ENCODE results near the gene ATR.
"Not testable (repeated sequence)": the region's sequence is repeated elsewhere in the genome, so short reads cannot be mapped to it uniquely, and the experiment has no call there.

Gene ATR

GRCh38 chr3:142595951-142596725, 17.6 kb upstream of the ATR start, which contains the start of gene PLS1:
PLS1 (plus strand) TSS chr3:142596393; CDS start chr3:142664238, 67,845 bp downstream.
- peak; percentile 95 for DNase-seq
- in situ Hi-C loops (cut with MboI; ENCODE audit: low pct_unique_long_range_greater_than_20kb, low sequenced_read_pairs), result loop anchor here (25.0 kb wide), 2 partner anchors 316 to 391 kb away; no protein-coding TSS in a partner anchor

DNA sequence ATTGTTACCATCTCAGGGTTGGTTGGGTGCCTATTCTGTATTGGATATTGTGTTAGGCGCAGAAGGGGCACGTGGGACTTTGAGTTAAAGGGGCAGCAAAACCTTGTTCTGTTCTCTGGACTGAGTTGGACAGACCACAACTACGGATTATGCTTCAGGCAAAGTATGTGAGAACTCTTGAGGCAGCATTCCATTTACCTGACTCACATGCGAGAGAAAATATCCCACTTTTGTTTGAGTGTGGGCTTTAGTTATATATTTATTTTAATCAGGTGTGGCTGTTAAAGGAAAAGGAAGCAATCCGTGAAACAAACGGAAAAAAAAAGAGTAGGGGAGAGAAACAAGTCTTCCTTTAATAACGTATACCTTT, 17.0 kb upstream of the ATR start:
- in situ Hi-C loops (cut with MboI; ENCODE audit: low pct_unique_long_range_greater_than_20kb, low sequenced_read_pairs), result loop anchor here (25.0 kb wide), 2 partner anchors 317 to 392 kb away; no protein-coding TSS in a partner anchor
- DNase-seq, result no peak

DNA sequence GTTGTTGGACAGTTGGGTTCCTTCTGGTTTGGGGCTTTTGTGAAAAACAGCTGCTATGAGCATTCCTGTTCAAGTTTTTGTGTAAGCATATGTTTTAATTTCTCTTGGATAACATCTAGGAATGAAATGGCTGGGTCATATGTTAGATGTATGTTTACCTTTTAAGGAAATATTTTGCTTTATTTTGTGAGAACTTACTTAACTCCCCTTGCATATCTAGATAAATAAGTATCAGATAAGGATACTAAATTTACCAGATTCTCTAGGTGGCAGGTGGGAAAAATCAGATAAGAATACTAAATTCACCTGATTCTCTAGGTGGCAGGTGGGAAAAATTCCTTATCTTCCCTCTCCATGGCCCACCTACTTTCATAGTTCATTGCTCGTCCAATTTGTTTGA, 16.6 kb upstream of the ATR start:
- in situ Hi-C loops (cut with MboI; ENCODE audit: low pct_unique_long_range_greater_than_20kb, low sequenced_read_pairs), result loop anchor here (25.0 kb wide), 2 partner anchors 317 to 392 kb away; no protein-coding TSS in a partner anchor
- no peak for DNase-seq

- DNase-seq, result not testable (repeated sequence)
- in situ Hi-C loops (cut with MboI; ENCODE audit: low pct_unique_long_range_greater_than_20kb, low sequenced_read_pairs), result loop anchor here (25.0 kb wide), 2 partner anchors 320 to 395 kb away; no protein-coding TSS in a partner anchor
These were observed 13.7 kb upstream of the ATR start for GRCh38 chr3:142592268-142592667.

DNA sequence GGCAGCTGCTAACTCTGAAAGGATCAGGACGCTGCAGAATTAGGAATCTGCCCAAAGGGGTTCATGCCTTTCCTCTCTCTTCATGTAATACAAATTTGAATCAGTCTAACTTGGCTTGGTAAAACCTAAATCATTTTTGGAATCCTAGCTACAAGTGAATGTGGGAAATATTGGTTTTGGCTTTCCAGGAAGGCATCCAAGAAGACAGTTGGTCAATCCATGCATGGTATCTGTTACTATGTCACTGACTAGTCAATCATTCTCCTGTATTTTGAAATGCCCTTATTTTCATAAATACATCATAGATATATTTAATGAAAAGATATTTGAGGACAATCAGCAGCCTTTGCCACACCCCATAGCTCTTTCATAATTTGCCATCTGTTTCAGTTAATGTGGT, 10.2 kb upstream of the ATR start:
- in situ Hi-C loops (cut with MboI; ENCODE audit: low pct_unique_long_range_greater_than_20kb, low sequenced_read_pairs), result loop anchor here (25.0 kb wide), 2 partner anchors 324 to 399 kb away; no protein-coding TSS in a partner anchor
- DNase-seq, result no peak

DNA sequence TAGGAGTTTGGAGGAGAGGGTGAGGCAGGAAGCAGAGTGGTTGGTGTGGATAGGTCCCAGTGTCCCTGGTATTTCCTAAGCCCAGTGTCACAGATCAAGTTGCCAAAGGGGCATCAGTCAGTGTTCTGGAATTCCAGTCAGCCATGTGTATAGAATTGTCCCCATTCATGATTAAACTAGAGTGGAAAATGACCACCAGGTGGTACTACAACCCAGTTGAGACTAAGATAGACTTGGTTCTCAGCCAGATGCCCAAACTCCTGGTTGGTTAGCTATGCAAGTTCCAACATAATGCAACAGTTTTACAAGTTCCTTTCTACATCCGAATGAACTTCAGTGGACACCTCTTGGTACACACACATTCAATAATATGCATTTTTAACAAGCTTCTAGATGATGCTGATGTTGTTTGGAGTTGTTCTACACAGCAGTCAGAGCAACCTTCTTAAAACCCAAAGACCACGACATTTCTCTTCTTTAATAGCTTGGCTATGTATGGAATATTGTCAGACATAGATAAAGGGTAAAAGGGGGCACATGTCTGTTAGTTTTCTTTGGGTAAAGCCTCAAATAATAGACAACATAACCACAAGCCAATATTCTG, 8.4 kb upstream of the ATR start:
- peak; percentile 76 for DNase-seq
- in situ Hi-C loops (cut with MboI; ENCODE audit: low pct_unique_long_range_greater_than_20kb, low sequenced_read_pairs), result loop anchor here (25.0 kb wide), 2 partner anchors 325 to 400 kb away; no protein-coding TSS in a partner anchor

DNA sequence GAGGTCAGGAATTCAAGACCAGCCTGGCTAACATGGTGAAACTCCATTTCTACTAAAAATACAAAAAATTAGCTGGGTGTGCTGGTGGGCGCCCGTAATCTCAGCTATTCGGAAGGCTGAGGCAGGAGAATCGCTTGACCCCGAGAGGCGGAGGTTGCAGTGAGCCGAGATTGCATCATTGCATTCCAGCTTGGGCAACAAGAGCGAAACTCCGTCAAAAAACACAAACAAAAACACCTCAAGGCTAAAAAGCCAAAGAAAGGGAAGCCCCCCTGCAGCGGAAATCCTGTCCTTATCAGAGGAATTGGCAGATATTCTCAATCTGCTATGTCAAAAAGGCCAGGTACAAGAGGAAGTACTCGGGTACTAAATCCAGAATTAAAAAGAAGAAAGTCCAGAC, 2.5 kb upstream of the ATR start:
- DNase-seq, result not testable (repeated sequence)
- in situ Hi-C loops (cut with MboI; ENCODE audit: low pct_unique_long_range_greater_than_20kb, low sequenced_read_pairs), result loop anchor here (25.0 kb wide), 2 partner anchors 331 to 406 kb away; no protein-coding TSS in a partner anchor

DNA sequence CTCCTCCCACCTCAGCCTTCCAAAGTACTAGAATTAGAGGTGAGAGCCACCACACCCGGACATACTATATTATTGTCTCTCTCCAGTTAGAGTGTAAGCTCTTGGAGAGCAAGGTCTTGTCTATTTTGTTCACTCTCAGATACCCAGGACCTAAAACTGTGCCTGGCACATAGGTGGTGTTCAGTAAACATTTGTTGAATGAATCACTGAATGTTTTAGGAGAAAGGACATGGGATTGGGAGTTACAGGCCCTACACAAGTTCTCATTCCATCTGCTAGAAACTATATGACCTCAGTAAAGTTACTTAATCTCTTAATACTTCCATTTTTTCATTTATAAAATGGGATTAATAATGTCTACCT, 1.5 kb upstream of the ATR start:
- in situ Hi-C loops (cut with MboI; ENCODE audit: low pct_unique_long_range_greater_than_20kb, low sequenced_read_pairs), result loop anchor here (25.0 kb wide), 2 partner anchors 332 to 407 kb away; no protein-coding TSS in a partner anchor
- DNase-seq, result no peak

GRCh38 chr3:142577696-142578328, 721 bp downstream of the ATR start:
- peak; percentile 15 for DNase-seq
- in situ Hi-C loops (cut with MboI; ENCODE audit: low pct_unique_long_range_greater_than_20kb, low sequenced_read_pairs), result loop anchor here (25.0 kb wide), 2 partner anchors 334 to 409 kb away; no protein-coding TSS in a partner anchor

GRCh38 chr3:142576792-142577191, 1.7 kb downstream of the ATR start:
- in situ Hi-C loops (cut with MboI; ENCODE audit: low pct_unique_long_range_greater_than_20kb, low sequenced_read_pairs), result loop anchor here (25.0 kb wide), 2 partner anchors 336 to 411 kb away; no protein-coding TSS in a partner anchor
- no peak for DNase-seq

DNA sequence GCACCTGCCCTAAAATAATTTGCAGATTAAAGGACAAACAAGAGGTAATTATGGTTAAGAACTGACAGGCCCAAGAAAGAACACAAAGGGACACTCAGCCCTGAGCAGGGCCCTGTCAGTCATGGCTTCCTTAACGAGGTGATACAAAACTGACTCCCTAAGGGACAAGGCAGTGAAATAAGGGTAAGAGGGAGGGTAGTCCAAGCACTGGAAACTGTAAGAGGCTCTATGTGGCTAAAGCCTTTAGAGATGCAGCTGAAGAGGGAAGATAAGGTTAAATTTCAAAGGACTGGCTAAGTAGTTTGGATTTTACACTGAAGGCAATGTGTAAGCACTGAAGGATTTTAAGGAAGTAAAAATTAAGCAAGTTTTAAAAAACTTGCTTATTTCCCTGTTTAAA, 3.9 kb downstream of the ATR start:
- peak; percentile 45 for DNase-seq
- in situ Hi-C loops (cut with MboI; ENCODE audit: low pct_unique_long_range_greater_than_20kb, low sequenced_read_pairs), result loop anchor here (25.0 kb wide), 2 partner anchors 338 to 413 kb away; no protein-coding TSS in a partner anchor

GRCh38 chr3:142574223-142574622, 4.3 kb downstream of the ATR start:
- in situ Hi-C loops (cut with MboI; ENCODE audit: low pct_unique_long_range_greater_than_20kb, low sequenced_read_pairs); DNase-seq: not testable (repeated sequence)

GRCh38 chr3:142569422-142569821, 9.1 kb downstream of the ATR start:
- in situ Hi-C loops (cut with MboI; ENCODE audit: low pct_unique_long_range_greater_than_20kb, low sequenced_read_pairs); DNase-seq: not testable (repeated sequence)

DNA sequence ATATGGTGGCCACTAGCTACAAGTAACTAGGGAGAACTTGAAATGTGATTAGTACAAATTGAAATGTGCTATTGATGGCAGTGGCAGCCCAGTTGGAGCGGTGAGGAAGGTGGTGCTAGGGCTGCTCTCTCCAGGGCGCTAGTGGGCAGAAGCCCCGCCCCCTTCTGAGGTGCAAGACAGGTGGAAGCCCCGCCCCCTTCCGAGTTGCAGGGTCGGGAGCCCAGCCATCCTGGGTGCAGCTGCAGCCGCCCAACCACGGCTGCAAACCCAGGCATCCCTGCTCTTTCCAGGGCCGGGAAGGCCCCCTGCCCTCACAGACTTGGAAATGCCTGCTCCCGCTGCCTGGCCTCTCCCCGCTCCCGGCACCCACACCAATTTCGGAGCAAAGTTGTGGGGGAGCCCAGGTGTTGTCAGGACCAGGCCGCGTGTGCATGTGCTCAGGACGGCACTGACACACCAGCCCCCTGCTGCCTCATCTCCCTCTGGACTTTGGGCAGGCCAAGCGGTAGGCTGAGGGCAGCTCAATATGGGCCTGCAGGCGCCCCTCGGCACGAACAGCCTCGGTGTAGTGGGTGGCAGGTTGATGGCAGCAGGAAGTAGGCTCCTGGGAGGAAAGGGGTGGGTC, 10.0 kb downstream of the ATR start:
- no peak for DNase-seq
- in situ Hi-C loops (cut with MboI; ENCODE audit: low pct_unique_long_range_greater_than_20kb, low sequenced_read_pairs), result no loop called here

- no peak for DNase-seq
- in situ Hi-C loops (cut with MboI; ENCODE audit: low pct_unique_long_range_greater_than_20kb, low sequenced_read_pairs), result no loop called here
These were observed 12.4 kb downstream of the ATR start for GRCh38 chr3:142566096-142566495.

DNA sequence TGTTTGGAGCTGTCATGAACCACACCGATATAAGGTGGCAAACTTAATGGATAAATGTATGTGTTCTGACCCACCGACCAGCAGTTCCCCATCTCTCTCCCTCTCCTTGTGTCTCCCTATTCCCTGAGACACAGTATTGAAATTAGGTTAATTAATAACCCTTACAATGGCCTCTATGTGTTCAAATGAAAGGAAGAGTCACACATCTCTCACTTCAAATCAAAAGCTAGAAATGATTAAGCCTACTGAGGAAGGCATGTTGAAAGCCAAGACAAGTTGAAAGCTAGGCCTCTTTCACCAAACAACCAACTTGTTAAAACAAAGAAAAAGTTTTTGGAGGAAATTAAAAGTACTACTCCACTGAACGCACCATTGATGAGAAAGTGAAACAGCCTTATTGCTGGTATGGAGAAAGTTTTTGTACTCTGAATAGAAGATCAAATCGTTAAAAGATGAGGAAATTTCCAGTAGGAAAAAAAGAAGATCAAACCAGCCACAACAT, 15.0 kb downstream of the ATR start:
- in situ Hi-C loops (cut with MboI; ENCODE audit: low pct_unique_long_range_greater_than_20kb, low sequenced_read_pairs), result no loop called here

GRCh38 chr3:142560118-142560517, 18.4 kb downstream of the ATR start:
- in situ Hi-C loops (cut with MboI; ENCODE audit: low pct_unique_long_range_greater_than_20kb, low sequenced_read_pairs), result no loop called here
- DNase-seq, result no peak

More for the DNA sequence above, 15.0 kb downstream of the ATR start:
- DNase-seq, result no peak

- in situ Hi-C loops (cut with MboI; ENCODE audit: low pct_unique_long_range_greater_than_20kb, low sequenced_read_pairs), result no loop called here
- no peak for DNase-seq
These were observed 24.8 kb downstream of the ATR start for GRCh38 chr3:142553741-142554140.

DNA sequence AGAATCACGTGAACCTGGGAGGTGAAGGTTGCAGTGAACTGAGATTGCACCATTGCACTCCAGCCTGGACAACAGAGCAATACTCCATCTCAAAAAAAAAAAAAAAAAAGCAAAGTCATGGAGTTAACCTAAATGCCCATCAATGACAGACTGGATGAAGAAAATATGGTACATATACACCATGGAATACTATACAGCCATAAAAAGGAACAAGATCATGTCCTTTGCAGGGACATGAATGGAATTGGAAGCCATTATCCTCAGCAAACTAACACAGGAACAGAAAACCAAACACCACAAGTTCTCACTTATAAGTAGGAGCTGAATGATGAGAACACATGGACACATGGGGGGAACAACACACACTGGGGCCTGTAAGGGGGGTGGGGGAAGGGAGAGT, 26.0 kb downstream of the ATR start:
- in situ Hi-C loops (cut with MboI; ENCODE audit: low pct_unique_long_range_greater_than_20kb, low sequenced_read_pairs); DNase-seq: not testable (repeated sequence)
